Smooth muscle cell of the brain vasculature (primary cell): ENCODE measurements around the gene TBK1.

Source experiments
- DNase-seq: peaks from one replicate; pipeline ENCODE4 v3.0.0-alpha.2; 2012; ENCODE audit warnings: low read depth, low spot score

TBK1 gene

GRCh38 chr12:64544371-64545080 lies 92.6 kb downstream of the TBK1 start:
- DNase-seq, result no peak

- no peak for DNase-seq
Measured at GRCh38 chr12:64545081-64545382, 93.1 kb downstream of the TBK1 start.

GRCh38 chr12:64549108-64549507 lies 97.2 kb downstream of the TBK1 start:
- DNase-seq, result no peak

- no peak for DNase-seq
Measured at GRCh38 chr12:64550755-64551154, 98.8 kb downstream of the TBK1 start.

- no peak for DNase-seq
Measured at GRCh38 chr12:64551676-64552075, 99.8 kb downstream of the TBK1 start.
